Cerebellar cortex (tissue), 1 donor: ENCODE data around the gene HES4.
"Not testable (repeated sequence)": the region's sequence is repeated elsewhere in the genome, so short reads cannot be mapped to it uniquely, and the experiment has no call there.

ENCODE experiments used
- DNase-seq: peaks from one replicate; pipeline ENCODE4 v3.0.0-alpha.2; 2015; ENCODE audit warnings: low spot score

The HES4 gene

GRCh38 chr1:1018321-1018685 is 18.4 kb upstream of the HES4 start:
- DNase-seq: not testable (repeated sequence)

- not testable (repeated sequence) for DNase-seq
Observed at GRCh38 chr1:1017397-1018320, 17.8 kb upstream of the HES4 start.

- DNase-seq: no peak
Observed at GRCh38 chr1:1014799-1015681, 15.1 kb upstream of the HES4 start.

- DNase-seq: peak; percentile 59
Observed at GRCh38 chr1:1013922-1014648, 14.2 kb upstream of the HES4 start.

- DNase-seq: peak; percentile 74
Observed at GRCh38 chr1:1013105-1013921, 13.4 kb upstream of the HES4 start, which contains the start of gene ISG15. Gene ISG15 (plus strand): TSS chr1:1013497. CDS start chr1:1013574, 77 bp downstream.

- DNase-seq: not testable (repeated sequence)
Observed at GRCh38 chr1:1012736-1013104, 12.8 kb upstream of the HES4 start.

- no peak for DNase-seq
Observed at GRCh38 chr1:1011396-1011949, 11.6 kb upstream of the HES4 start.

- not testable (repeated sequence) for DNase-seq
Observed at GRCh38 chr1:1010131-1010530, 10.2 kb upstream of the HES4 start.

GRCh38 chr1:1006305-1007159 is 6.6 kb upstream of the HES4 start:
- no peak for DNase-seq

- no peak for DNase-seq
Observed at GRCh38 chr1:1005774-1006304, 5.9 kb upstream of the HES4 start.

- no peak for DNase-seq
Observed at GRCh38 chr1:1004780-1005697, 5.1 kb upstream of the HES4 start.

GRCh38 chr1:1004420-1004779 is 4.5 kb upstream of the HES4 start:
- DNase-seq: no peak

GRCh38 chr1:1003618-1004419 is 3.9 kb upstream of the HES4 start:
- DNase-seq: no peak

GRCh38 chr1:1001057-1001783 is 1.3 kb upstream of the HES4 start:
- DNase-seq: no peak

GRCh38 chr1:1000357-1001056 is 610 bp upstream of the HES4 start:
- peak; percentile 65 for DNase-seq

GRCh38 chr1:998995-999724 is 737 bp downstream of the HES4 start:
- DNase-seq: no peak
